Brain microvascular endothelial cell (primary cell): ENCODE data around the gene HAP1.

Experiments used
- DNase-seq: peaks from one replicate; pipeline ENCODE4 v3.0.0-alpha.2; 2020
- H3K27ac ChIP-seq: fragments of 250-450 bp; sonication (Bioruptor Pico); 2 replicates; pipeline ENCODE4 v1.5.1; 2020; ENCODE audit warnings: mild to moderate bottlenecking, moderate library complexity
- H3K27me3 ChIP-seq: fragments of 250-450 bp; sonication (Bioruptor Pico); replicated peaks from 2 replicates; pipeline ENCODE4 v1.5.1; 2020; ENCODE audit warnings: mild to moderate bottlenecking
- H3K36me3 ChIP-seq: fragments of 250-450 bp; sonication (Bioruptor Pico); replicated peaks from 2 replicates; pipeline ENCODE4 v1.5.1; 2020; ENCODE audit warnings: mild to moderate bottlenecking
- H3K4me3 ChIP-seq: 2 replicates; pipeline ENCODE4 v1.5.1; 2011; ENCODE audit warnings: low read depth, mild to moderate bottlenecking, control low read depth, low read length, moderate library complexity
- CTCF ChIP-seq: IDR thresholded peaks from 2 replicates; pipeline ENCODE4 v1.5.1; 2011; ENCODE audit warnings: low read depth, mild to moderate bottlenecking, moderate library complexity, low read length, control low read depth, inconsistent platforms; ENCODE audit errors: missing control alignments
- in situ Hi-C: cut with HindIII; loops from 2 replicates; pipeline ENCODE4 v1.10.0; 2017; ENCODE audit warnings: low sequenced_read_pairs, low pct_ligation_motif_present

The HAP1 gene

GRCh38 chr17:41691031-41691777 lies 43.2 kb downstream of the HAP1 start:
- Histone ChIP-seq H3K36me3 (peaks cover 52% of the 10 kb centered on the region), H3K27me3 (no peaks in the 10 kb centered on the region), H3K27ac (no peak overlapping the region), H3K4me3 (peak overlapping the region; percentile 99)
- no peak for DNase-seq
- in situ Hi-C loops = no loop called here
- no peak for TF ChIP-seq CTCF

- Histone ChIP-seq H3K4me3 (peak overlapping the region; percentile 99), H3K36me3 (peaks cover 52% of the 10 kb centered on the region), H3K27me3 (no peaks in the 10 kb centered on the region), H3K27ac (peak overlapping the region; percentile 98)
- TF ChIP-seq CTCF = no peak
- no peak for DNase-seq
- in situ Hi-C loops = no loop called here
Measured at GRCh38 chr17:41690497-41690896, 43.9 kb downstream of the HAP1 start.

GRCh38 chr17:41689497-41690299 lies 44.7 kb downstream of the HAP1 start:
- Histone ChIP-seq H3K36me3 (peaks cover 48% of the 10 kb centered on the region), H3K4me3 (peak overlapping the region; percentile 99), H3K27me3 (no peaks in the 10 kb centered on the region), H3K27ac (peak overlapping the region; percentile 98)
- in situ Hi-C loops = no loop called here
- TF ChIP-seq CTCF = peak; percentile 69
- DNase-seq = peak; percentile 60

- peak within 1 kb of the TSS; percentile 99 for H3K4me3 ChIP-seq
- H3K27ac ChIP-seq = peak within 1 kb of the TSS; percentile 98
- TF ChIP-seq CTCF = no peak
- DNase-seq = peak; percentile 98
- H3K27me3 ChIP-seq = no peaks in the 10 kb centered on the region
- peaks cover 42% of the 10 kb centered on the region for H3K36me3 ChIP-seq
- in situ Hi-C loops = no loop called here
Measured at GRCh38 chr17:41688641-41689496, 45.6 kb downstream of the HAP1 start, which contains the start of gene EIF1. TSS of gene EIF1 (plus strand) at chr17:41688885. CDS start at chr17:41689039, 154 bp downstream.

- TF ChIP-seq CTCF = peak; percentile 48
- Histone ChIP-seq H3K4me3 (peak overlapping the region; percentile 74), H3K27me3 (no peaks in the 10 kb centered on the region), H3K36me3 (peaks cover 40% of the 10 kb centered on the region), H3K27ac (peak overlapping the region; percentile 45)
- in situ Hi-C loops = no loop called here
- no peak for DNase-seq
Measured at GRCh38 chr17:41687828-41688640, 46.4 kb downstream of the HAP1 start.
